Middle frontal gyrus (tissue), 1 donor: ENCODE measurements around the gene PTCD2.

Experiments used
- DNase-seq: peaks from one replicate; pipeline ENCODE4 v3.0.0-alpha.2; 2015; ENCODE audit warnings: low spot score; ENCODE audit errors: extremely low spot score

The PTCD2 gene

DNA sequence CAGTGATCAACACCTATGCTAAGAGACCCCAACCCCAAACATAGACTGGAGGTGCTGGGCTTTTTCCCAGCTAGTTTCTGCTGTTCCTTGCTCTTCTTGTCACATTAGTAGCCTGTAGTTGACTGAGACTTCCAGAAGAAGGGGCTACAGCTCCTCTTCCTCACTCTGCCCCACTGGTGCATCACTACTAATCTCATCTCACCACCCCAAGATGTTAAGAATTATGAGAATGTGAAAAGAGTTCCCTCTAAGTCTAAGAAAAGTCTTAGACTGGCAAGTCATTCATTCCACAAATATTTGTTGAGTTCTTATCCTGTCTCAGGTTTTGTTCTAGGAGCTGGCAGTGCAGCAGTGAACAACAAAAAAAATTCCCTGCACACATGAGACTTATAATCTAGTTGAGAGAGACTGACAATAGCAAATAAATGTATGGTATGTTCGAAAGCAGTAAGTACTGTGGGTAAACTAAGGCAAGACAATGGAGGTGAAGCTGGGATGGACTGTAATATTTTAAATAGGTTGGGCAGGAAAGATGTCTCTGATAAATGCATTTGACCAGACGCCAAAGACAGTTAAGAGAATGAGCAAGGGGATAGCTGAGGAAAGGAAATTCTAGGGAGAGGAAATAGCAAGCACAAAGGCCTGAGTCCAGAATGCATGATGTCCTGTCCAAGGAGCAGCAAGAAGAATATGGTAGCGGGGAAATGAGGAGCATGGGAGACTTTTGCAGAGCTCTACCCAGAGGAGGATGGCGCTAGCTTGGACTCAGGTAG lies 92.3 kb downstream of the PTCD2 start:
- DNase-seq: no peak

GRCh38 chr5:72415616-72416325 lies 95.6 kb downstream of the PTCD2 start:
- DNase-seq: no peak

- DNase-seq: no peak
These were observed 97.3 kb downstream of the PTCD2 start for GRCh38 chr5:72417333-72418062.
